ENCODE data around the gene HSDL1.

- TF ChIP-seq CTCF (IDR thresholded peaks at IDR 0.05 in 2 of 3, conservative IDR thresholded peaks at IDR 0.05 in 1 of 3; ENCODE audit: borderline replicate concordance in 1 of 3, insufficient read depth in 1 of 3, low read depth in 2 of 3, low read length in 2 of 3): no peak
- TF ChIP-seq POLR2AphosphoS5 (IDR thresholded peaks at IDR 0.05; ENCODE audit: low read depth, low read length): no peak
- no peak for TF ChIP-seq FOSL1 (IDR thresholded peaks at IDR 0.05; ENCODE audit: low read depth)
Observed at GRCh38 chr16:84132527-84133285, 12.3 kb downstream of the HSDL1 start.

All from HCT116 (cell line).